Mammary epithelial cell (primary cell): ENCODE measurements around the gene KLHL20.

Experiments
- CTCF ChIP-seq, 2 donors: IDR thresholded peaks in 1 of 2; conservative IDR thresholded peaks in 1 of 2; 2 replicates each; pipeline ENCODE4 v1.5.1; 2011 to 2012; ENCODE audit warnings: inconsistent platforms in 2 of 2, low read length in 2 of 2, mild to moderate bottlenecking in 2 of 2, control low read depth in 1 of 2, low read depth in 1 of 2; ENCODE audit not compliant: insufficient read depth in 1 of 2; ENCODE audit errors: extremely low read depth in 1 of 2
- EZH2 ChIP-seq: IDR thresholded peaks from 2 replicates; pipeline ENCODE4 v1.6.1; 2012; ENCODE audit warnings: low read length, inconsistent platforms, borderline replicate concordance

DNA sequence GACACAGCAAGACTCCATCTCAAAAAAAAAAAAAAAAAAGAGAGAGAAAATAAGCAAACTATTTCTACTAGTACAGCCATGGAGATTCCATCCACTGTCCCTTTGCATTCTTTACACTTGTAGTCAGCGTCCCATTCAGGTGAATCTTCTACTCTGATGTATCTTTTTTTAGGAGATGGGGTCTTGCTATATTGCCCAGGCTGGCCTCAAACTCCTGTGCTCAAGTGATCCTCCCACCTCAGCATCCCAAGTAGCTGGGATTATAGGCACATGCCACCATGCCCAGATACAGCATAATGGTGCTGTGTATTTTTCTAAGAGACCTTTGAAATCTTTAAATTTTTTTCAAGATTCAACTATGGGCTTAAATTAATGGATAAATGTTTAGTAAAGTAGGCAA is 118.0 kb downstream of the KLHL20 start:
- TF ChIP-seq CTCF (conservative IDR thresholded peaks at IDR 0.05 in 1 of 2, IDR thresholded peaks at IDR 0.05 in 1 of 2; ENCODE audit: extremely low read depth in 1 of 2, insufficient read depth in 1 of 2, low read depth in 1 of 2, low read length in 2 of 2) (no peak), EZH2 (no peak)
